IMR-90 (cell line): ENCODE data around the gene NOX1. TPM values are rescaled to one million over a fixed set of nuclear protein-coding genes. Genes with fewer than 3 reads are reported as not detected.

Source experiments
- ATAC-seq: fragments of 200-7000 bp; cut with Tn5 transposase; 2 replicates; pipeline ENCODE4 v1.9.1; 2020; ENCODE audit warnings: low read depth, mild to moderate bottlenecking, moderate library complexity
- BruUV-seq: library from RNA; stranded (reverse); fragments of 400-500 nt; replicated peaks from 2 replicates; lab custom pipeline; 2021; lab: Mats Ljungman, UMichigan
- CTCF ChIA-PET: fragments of 300-600 bp; formaldehyde crosslinking; extraction: SDS; loops from one replicate; lab custom pipeline; 2021; ENCODE audit warnings: antibody characterized with exemption; lab: Yijun Ruan, JAX
- POLR2A ChIA-PET: fragments of 300-600 bp; sonication (Branson Sonifier 250); formaldehyde crosslinking; loops from one replicate; lab custom pipeline; 2022; ENCODE audit warnings: antibody characterized with exemption; ENCODE audit not compliant: unreplicated experiment; lab: Charles Lee
- DNase-seq: peaks from one replicate; pipeline ENCODE4 v3.0.0; 2013
- H2AFZ ChIP-seq: replicated peaks from 2 replicates; pipeline ENCODE3; 2013; ENCODE audit warnings: low read length, mild to moderate bottlenecking; ENCODE audit not compliant: poor library complexity
- H2AK5ac ChIP-seq: 2 replicates; pipeline ENCODE4 v1.6.1; 2013; ENCODE audit warnings: low read depth, low read length, inconsistent platforms
- H2AK9ac ChIP-seq: replicated peaks from 2 replicates; pipeline ENCODE3; 2013; ENCODE audit warnings: mild to moderate bottlenecking, low read depth, low read length, moderate library complexity; ENCODE audit not compliant: poor library complexity
- H2BK120ac ChIP-seq: 2 replicates; pipeline ENCODE4 v1.6.1; 2013; ENCODE audit warnings: low read depth, low read length, inconsistent platforms
- H2BK15ac ChIP-seq: 3 replicates; pipeline ENCODE4 v1.6.1; 2013; ENCODE audit warnings: low read depth, low read length, inconsistent platforms
- H2BK20ac ChIP-seq: 2 replicates; pipeline ENCODE4 v1.6.1; 2013; ENCODE audit warnings: low read depth, mild to moderate bottlenecking, inconsistent platforms, low read length, moderate library complexity
- H2BK5ac ChIP-seq: 2 replicates; pipeline ENCODE4 v1.6.1; 2013; ENCODE audit warnings: mild to moderate bottlenecking, low read depth, low read length, inconsistent platforms; ENCODE audit not compliant: poor library complexity, severe bottlenecking
- H3K14ac ChIP-seq: replicated peaks from 2 replicates; pipeline ENCODE4 v1.6.1; 2013; ENCODE audit warnings: low read depth, low read length, inconsistent platforms
- H3K18ac ChIP-seq: 2 replicates; pipeline ENCODE4 v1.6.1; 2013; ENCODE audit warnings: low read depth, low read length, control low read depth
- H3K23ac ChIP-seq: 2 replicates; pipeline ENCODE4 v1.6.1; 2013; ENCODE audit warnings: low read depth, low read length, inconsistent platforms
- H3K27ac ChIP-seq: 2 replicates; pipeline ENCODE4 v1.5.1; 2013; ENCODE audit warnings: mild to moderate bottlenecking, control low read depth, low read length; ENCODE audit not compliant: insufficient read depth
- H3K27me3 ChIP-seq: 2 replicates; pipeline ENCODE4 v1.6.1; 2013; ENCODE audit warnings: low read length; ENCODE audit not compliant: control insufficient read depth, insufficient read depth
- H3K36me3 ChIP-seq: 2 replicates; pipeline ENCODE4 v1.6.1; 2013; ENCODE audit warnings: low read length, mixed read lengths; ENCODE audit not compliant: control insufficient read depth, insufficient read depth
- H3K4ac ChIP-seq: 2 replicates; pipeline ENCODE4 v1.6.1; 2013; ENCODE audit warnings: low read depth, low read length, inconsistent platforms
- H3K4me1 ChIP-seq: 2 replicates; pipeline ENCODE4 v1.6.1; 2013; ENCODE audit warnings: low read length, mixed read lengths; ENCODE audit not compliant: control insufficient read depth, insufficient read depth
- H3K4me2 ChIP-seq: 2 replicates; pipeline ENCODE4 v1.6.1; 2013; ENCODE audit warnings: low read depth, mild to moderate bottlenecking, control low read depth, low read length, moderate library complexity
- H3K4me3 ChIP-seq: 2 replicates; pipeline ENCODE4 v1.5.1; 2013; ENCODE audit warnings: low read depth, mild to moderate bottlenecking, control low read depth, low read length, moderate library complexity; ENCODE audit not compliant: insufficient read depth
- H3K56ac ChIP-seq: 2 replicates; pipeline ENCODE4 v1.6.1; 2013; ENCODE audit warnings: low read length, inconsistent platforms; ENCODE audit not compliant: insufficient read depth; ENCODE audit errors: extremely low read depth
- H3K79me1 ChIP-seq, 2 experiments: 2 replicates each; pipeline ENCODE4 v1.6.1; 2013; ENCODE audit warnings: low read length in 2 of 2, inconsistent platforms in 1 of 2, low read depth in 1 of 2
- H3K9ac ChIP-seq: 2 replicates; pipeline ENCODE4 v1.6.1; 2013; ENCODE audit warnings: low read depth, low read length, control low read depth
- H3K9me1 ChIP-seq: 2 replicates; pipeline ENCODE4 v1.6.1; 2013; ENCODE audit warnings: low read length, inconsistent platforms; ENCODE audit not compliant: insufficient read depth
- H3K9me3 ChIP-seq: 2 replicates; pipeline ENCODE4 v1.6.1; 2013; ENCODE audit warnings: low read length; ENCODE audit not compliant: control insufficient read depth, insufficient read depth
- H4K20me1 ChIP-seq: 2 replicates; pipeline ENCODE4 v1.6.1; 2013; ENCODE audit warnings: low read length, inconsistent platforms; ENCODE audit not compliant: insufficient read depth
- H4K5ac ChIP-seq: 2 replicates; pipeline ENCODE4 v1.6.1; 2013; ENCODE audit warnings: mild to moderate bottlenecking, low read depth, low read length, control low read depth
- H4K8ac ChIP-seq, 2 experiments: 2 replicates each; pipeline ENCODE4 v1.6.1; 2013; ENCODE audit warnings: low read depth in 2 of 2, low read length in 2 of 2, control low read depth in 1 of 2, inconsistent platforms in 1 of 2
- H4K91ac ChIP-seq: 2 replicates; pipeline ENCODE4 v1.6.1; 2013; ENCODE audit warnings: low read depth, low read length, inconsistent platforms; ENCODE audit not compliant: insufficient read depth
- POLR2A ChIP-seq: IDR thresholded peaks from 2 replicates; pipeline ENCODE4 v1.6.1; 2012; ENCODE audit warnings: mild to moderate bottlenecking, low read depth, low read length
- WGBS, 2 experiments: methylation state at CpG; one replicate each; pipeline versions ENCODE4 v1.1.5 to v1.1.7; 2013; ENCODE audit warnings: missing lambda C conversion rate in 2 of 2; ENCODE audit not compliant: insufficient read length in 1 of 2; ENCODE audit errors: extremely low coverage in 2 of 2; 5-methylcytosine and 5-hydroxymethylcytosine counted together
- dilution Hi-C: fragments of 300-500 bp; cut with HindIII; formaldehyde crosslinking; loops from one replicate; pipeline ENCODE4 v1.14.3; 2018; ENCODE audit warnings: low sequenced_read_pairs; ENCODE audit not compliant: unreplicated experiment
- in situ Hi-C: fragments of 300-500 bp; cut with MboI; formaldehyde crosslinking; loops from 3 replicates; pipeline ENCODE4 v1.14.3; 2019; ENCODE audit warnings: low sequenced_read_pairs, inconsistent platforms, mixed read lengths
- intact Hi-C: fragments of 100-400 bp; cut with micrococcal nuclease; formaldehyde crosslinking; loops from 2 replicates; pipeline ENCODE4 v1.10.0; 2022
- polyA plus RNA-seq, 3 experiments: library from polyadenylated mRNA; depleted of rRNA; stranded (reverse); fragments of >200 nt; gene quantifications; 2 replicates each; pipeline ENCODE4 v1.2.3, GENCODE V29; 2012; ENCODE audit warnings: low replicate concordance in 1 of 3
- total RNA-seq: library from RNA; depleted of rRNA; stranded (reverse); fragments of >200 nt; gene quantifications from 2 replicates; pipeline ENCODE4 v1.2.3, GENCODE V29; 2012

NOX1 gene
- total and polyA plus RNA-seq, 2 of the 4 experiments (the other 2 are of a cell fraction) = not detected

DNA sequence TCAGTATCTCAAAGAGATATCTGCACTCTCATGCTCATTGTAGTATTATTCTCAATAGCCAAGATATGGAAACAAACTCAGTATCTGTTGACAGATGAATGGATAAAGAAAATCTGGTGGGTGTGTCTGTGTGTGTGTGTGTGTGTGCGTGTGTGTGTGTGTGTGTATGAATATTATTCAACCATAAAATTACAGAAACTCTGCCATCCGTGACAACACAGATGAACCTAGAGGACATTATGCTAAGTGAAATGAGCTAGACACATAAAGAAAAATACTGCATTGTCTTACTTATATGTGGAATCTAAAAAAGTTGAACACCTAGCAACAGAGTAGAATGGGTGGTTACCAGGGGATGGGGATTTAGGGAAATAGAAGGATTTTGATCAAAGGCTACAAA lies 41.4 kb upstream of the NOX1 start:
- Histone ChIP-seq H4K5ac (no peak overlapping the region), H2AK5ac (no peak overlapping the region), H3K18ac (no peak overlapping the region), H3K4me3 (no peak overlapping the region), H2BK15ac (no peak overlapping the region), H3K27ac (no peak overlapping the region), H3K14ac (no peak overlapping the region), H3K9me3 (no peaks in the 10 kb centered on the region), H4K20me1 (no peaks in the 10 kb centered on the region), H3K9ac (no peak overlapping the region), H2BK20ac (no peak overlapping the region), H3K23ac (no peak overlapping the region), H3K4me2 (no peak overlapping the region), H4K8ac (no peak overlapping the region), H2BK120ac (no peak overlapping the region), H2BK5ac (no peak overlapping the region), H2AFZ (no peak overlapping the region), H2AK9ac (no peak overlapping the region), H3K9me1 (no peaks in the 10 kb centered on the region), H3K4ac (no peak overlapping the region), H4K91ac (no peak overlapping the region), H3K27me3 (no peaks in the 10 kb centered on the region), H3K79me1 (no peaks in the 10 kb centered on the region), H3K4me1 (no peaks in the 10 kb centered on the region), H3K36me3 (no peaks in the 10 kb centered on the region), H3K56ac (no peak overlapping the region)
- POLR2A ChIA-PET = no interaction called here
- DNase-seq = no peak
- TF ChIP-seq POLR2A = no peak
- ATAC-seq = no peak
- no TSS peak for BruUV-seq
- intact Hi-C loops (no loop called here), dilution Hi-C loops (no loop called here), in situ Hi-C loops (no loop called here)
- WGBS, 2 experiments = no CpG with 5 or more reads among the region's 2 CpGs
- CTCF ChIA-PET = interaction anchor here (0.6 kb wide), 1 partner anchor 8 kb away, joined by 4 read pairs; no protein-coding TSS in a partner anchor
